Amniotic epithelial cell (primary cell): ENCODE data around the gene TYW1B.
"Not testable (repeated sequence)": the region's sequence is repeated elsewhere in the genome, so short reads cannot be mapped to it uniquely, and the experiment has no call there.

Source experiments
- DNase-seq: peaks from one replicate; pipeline ENCODE4 v3.0.0-alpha.2; 2010; ENCODE audit warnings: low read depth

The TYW1B gene

GRCh38 chr7:72810437-72810836, 17.6 kb downstream of the TYW1B start:
- DNase-seq: not testable (repeated sequence)

- DNase-seq: not testable (repeated sequence)
These were observed 19.5 kb downstream of the TYW1B start for GRCh38 chr7:72808511-72808910.

GRCh38 chr7:72806851-72807250, 21.1 kb downstream of the TYW1B start:
- DNase-seq: not testable (repeated sequence)

GRCh38 chr7:72805526-72806494, 22.2 kb downstream of the TYW1B start:
- DNase-seq: peak; percentile 85

GRCh38 chr7:72803778-72804177, 24.2 kb downstream of the TYW1B start:
- not testable (repeated sequence) for DNase-seq

GRCh38 chr7:72801564-72801963, 26.4 kb downstream of the TYW1B start:
- peak; percentile 61 for DNase-seq

GRCh38 chr7:72795401-72795800, 32.6 kb downstream of the TYW1B start:
- DNase-seq: not testable (repeated sequence)

- no peak for DNase-seq
These were observed 34.2 kb downstream of the TYW1B start for GRCh38 chr7:72793791-72794190.

GRCh38 chr7:72790698-72791060, 37.3 kb downstream of the TYW1B start:
- DNase-seq: not testable (repeated sequence)

GRCh38 chr7:72790048-72790697, 37.8 kb downstream of the TYW1B start:
- DNase-seq: not testable (repeated sequence)

- peak; percentile 67 for DNase-seq
These were observed 42.6 kb downstream of the TYW1B start for GRCh38 chr7:72785166-72785955.

- DNase-seq: peak; percentile 90
These were observed 44.2 kb downstream of the TYW1B start for GRCh38 chr7:72783601-72784370.

GRCh38 chr7:72781631-72782030, 46.4 kb downstream of the TYW1B start:
- no peak for DNase-seq

GRCh38 chr7:72781161-72781560, 46.8 kb downstream of the TYW1B start:
- no peak for DNase-seq

GRCh38 chr7:72780289-72780894, 47.6 kb downstream of the TYW1B start:
- peak; percentile 30 for DNase-seq

- not testable (repeated sequence) for DNase-seq
These were observed 50.8 kb downstream of the TYW1B start for GRCh38 chr7:72777167-72777566.

- peak; percentile 10 for DNase-seq
These were observed 55.4 kb downstream of the TYW1B start for GRCh38 chr7:72772627-72773026.

GRCh38 chr7:72766994-72767393, 61.0 kb downstream of the TYW1B start:
- DNase-seq: peak; percentile 4

- DNase-seq: no peak
These were observed 67.4 kb downstream of the TYW1B start for GRCh38 chr7:72760602-72761001.

GRCh38 chr7:72754312-72754711, 73.7 kb downstream of the TYW1B start:
- DNase-seq: peak; percentile 47

GRCh38 chr7:72753781-72754180, 74.2 kb downstream of the TYW1B start:
- DNase-seq: no peak
